ENCODE data around the gene B4GALNT4. TPM values are rescaled to one million over a fixed set of nuclear protein-coding genes. Genes with fewer than 3 reads are reported as not detected.

The B4GALNT4 gene
- total RNA-seq, 1 donor from 2014 or later = 64.6 TPM

DNA sequence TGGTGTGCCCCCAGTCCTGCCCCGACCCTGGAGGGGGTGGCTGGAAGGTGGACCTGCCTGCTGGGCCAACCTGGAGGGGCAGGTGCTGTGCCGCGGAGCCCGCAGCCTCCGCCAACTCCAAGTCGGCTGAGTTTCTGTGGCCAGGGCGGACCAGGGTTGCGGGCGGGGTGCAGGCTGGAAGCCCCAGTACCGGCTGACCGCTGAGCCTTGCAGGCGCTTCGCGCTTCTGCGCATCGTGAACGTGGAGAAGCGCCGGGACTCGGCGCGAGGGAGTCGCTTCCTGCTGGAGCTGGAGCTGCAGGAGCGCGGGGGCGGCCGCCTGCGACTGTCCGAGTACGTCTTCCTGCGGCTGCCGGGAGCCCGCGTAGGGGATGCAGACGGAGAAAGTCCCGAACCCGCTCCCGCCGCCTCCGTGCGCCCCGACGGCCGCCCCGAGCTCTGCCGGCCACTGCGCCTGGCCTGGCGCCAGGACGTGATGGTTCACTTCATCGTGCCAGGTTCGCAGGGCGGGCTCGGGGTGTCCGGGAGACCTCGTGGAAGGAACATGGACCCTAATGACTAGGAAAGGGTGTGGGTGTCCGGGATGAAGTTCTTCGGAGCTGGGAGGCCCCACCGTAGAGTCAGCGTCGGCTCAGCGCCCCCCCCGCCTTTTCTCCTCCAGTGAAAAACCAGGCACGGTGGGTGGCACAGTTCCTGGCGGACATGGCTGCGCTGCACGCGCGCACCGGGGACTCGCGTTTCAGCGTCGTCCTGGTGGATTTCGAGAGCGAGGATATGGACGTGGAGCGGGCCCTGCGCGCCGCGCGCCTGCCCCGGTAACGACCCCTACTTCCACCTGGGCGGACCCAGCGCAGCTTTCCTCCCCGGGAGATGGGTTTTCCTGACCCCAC lies 10.2 kb downstream of the B4GALNT4 start:
- no peaks in the 10 kb centered on the region for H3K36me3 ChIP-seq (ENCODE audit: insufficient read depth, low read length)
- no peaks in the 10 kb centered on the region for H4K20me1 ChIP-seq (ENCODE audit: insufficient read depth, low read length)
- Mint-ChIP-seq H3K27ac (ENCODE audit: unreplicated experiment) (no peak overlapping the region), H3K9me3 (ENCODE audit: unreplicated experiment) (peaks cover 1% of the 10 kb centered on the region), H3K27me3 (ENCODE audit: low read depth, unreplicated experiment) (peaks cover 3% of the 10 kb centered on the region), H3K4me3 (ENCODE audit: unreplicated experiment) (no peak overlapping the region), H3K4me1 (ENCODE audit: low read depth, unreplicated experiment) (no peaks in the 10 kb centered on the region), H3K36me3 (ENCODE audit: low read depth, unreplicated experiment) (peaks cover 18% of the 10 kb centered on the region)
- H2AFZ ChIP-seq (ENCODE audit: low read depth, low read length) = no peak overlapping the region
- H3K27ac ChIP-seq (ENCODE audit: low read depth, low read length) = no peak overlapping the region
- no peaks in the 10 kb centered on the region for H3K4me1 ChIP-seq (ENCODE audit: insufficient read depth, low read length)
- no peak overlapping the region for H3K4me2 ChIP-seq (ENCODE audit: low read length)
- no peak overlapping the region for H3K9ac ChIP-seq (ENCODE audit: low read length)
- no peak overlapping the region for H3K4me3 ChIP-seq (ENCODE audit: insufficient read depth, low read depth, low read length)
- no peaks in the 10 kb centered on the region for H3K79me2 ChIP-seq (ENCODE audit: insufficient read depth, low read length)
- no peaks in the 10 kb centered on the region for H3K9me3 ChIP-seq (ENCODE audit: insufficient read depth, low read depth, low read length)
- DNase-seq (ENCODE audit: low read depth) (no peak), FAIRE-seq (no peak)
- H3K27me3 ChIP-seq (ENCODE audit: insufficient read depth, low read length) = no peaks in the 10 kb centered on the region
- TF ChIP-seq, protein P1, sequence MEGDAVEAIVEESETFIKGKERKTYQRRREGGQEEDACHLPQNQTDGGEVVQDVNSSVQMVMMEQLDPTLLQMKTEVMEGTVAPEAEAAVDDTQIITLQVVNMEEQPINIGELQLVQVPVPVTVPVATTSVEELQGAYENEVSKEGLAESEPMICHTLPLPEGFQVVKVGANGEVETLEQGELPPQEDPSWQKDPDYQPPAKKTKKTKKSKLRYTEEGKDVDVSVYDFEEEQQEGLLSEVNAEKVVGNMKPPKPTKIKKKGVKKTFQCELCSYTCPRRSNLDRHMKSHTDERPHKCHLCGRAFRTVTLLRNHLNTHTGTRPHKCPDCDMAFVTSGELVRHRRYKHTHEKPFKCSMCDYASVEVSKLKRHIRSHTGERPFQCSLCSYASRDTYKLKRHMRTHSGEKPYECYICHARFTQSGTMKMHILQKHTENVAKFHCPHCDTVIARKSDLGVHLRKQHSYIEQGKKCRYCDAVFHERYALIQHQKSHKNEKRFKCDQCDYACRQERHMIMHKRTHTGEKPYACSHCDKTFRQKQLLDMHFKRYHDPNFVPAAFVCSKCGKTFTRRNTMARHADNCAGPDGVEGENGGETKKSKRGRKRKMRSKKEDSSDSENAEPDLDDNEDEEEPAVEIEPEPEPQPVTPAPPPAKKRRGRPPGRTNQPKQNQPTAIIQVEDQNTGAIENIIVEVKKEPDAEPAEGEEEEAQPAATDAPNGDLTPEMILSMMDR (IDR thresholded peaks at IDR 0.05; ENCODE audit: insufficient read depth, low read depth, low read length) = no peak
- no peak for TF ChIP-seq EZH2 (IDR thresholded peaks at IDR 0.05; ENCODE audit: insufficient read depth, low read length)

DNA sequence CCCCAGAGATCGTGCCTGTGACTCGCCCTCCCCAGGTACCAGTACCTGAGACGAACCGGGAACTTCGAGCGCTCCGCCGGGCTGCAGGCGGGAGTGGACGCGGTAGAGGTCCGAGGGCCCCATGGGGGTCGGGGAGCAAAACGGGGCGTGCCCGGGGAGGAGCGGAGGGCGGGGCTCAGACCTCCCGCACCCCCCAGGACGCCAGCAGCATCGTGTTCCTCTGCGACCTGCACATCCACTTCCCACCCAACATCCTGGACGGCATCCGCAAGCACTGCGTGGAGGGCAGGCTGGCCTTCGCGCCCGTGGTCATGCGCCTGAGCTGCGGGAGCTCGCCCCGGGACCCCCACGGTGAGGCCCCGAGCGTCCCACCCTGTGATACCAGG lies 10.8 kb downstream of the B4GALNT4 start:
- Mint-ChIP-seq H3K9me3 (ENCODE audit: unreplicated experiment) (peaks cover 1% of the 10 kb centered on the region), H3K4me3 (ENCODE audit: unreplicated experiment) (no peak overlapping the region), H3K4me1 (ENCODE audit: low read depth, unreplicated experiment) (no peaks in the 10 kb centered on the region), H3K27me3 (ENCODE audit: low read depth, unreplicated experiment) (peaks cover 3% of the 10 kb centered on the region), H3K36me3 (ENCODE audit: low read depth, unreplicated experiment) (peaks cover 18% of the 10 kb centered on the region), H3K27ac (ENCODE audit: unreplicated experiment) (no peak overlapping the region)
- Histone ChIP-seq H3K4me1 (ENCODE audit: insufficient read depth, low read length) (no peaks in the 10 kb centered on the region), H3K79me2 (ENCODE audit: insufficient read depth, low read length) (no peaks in the 10 kb centered on the region), H3K27me3 (ENCODE audit: insufficient read depth, low read length) (no peaks in the 10 kb centered on the region), H3K4me2 (ENCODE audit: low read length) (no peak overlapping the region), H3K36me3 (ENCODE audit: insufficient read depth, low read length) (no peaks in the 10 kb centered on the region), H3K9me3 (ENCODE audit: insufficient read depth, low read depth, low read length) (no peaks in the 10 kb centered on the region), H4K20me1 (ENCODE audit: insufficient read depth, low read length) (no peaks in the 10 kb centered on the region), H3K4me3 (ENCODE audit: insufficient read depth, low read depth, low read length) (no peak overlapping the region), H3K27ac (ENCODE audit: low read depth, low read length) (no peak overlapping the region), H2AFZ (ENCODE audit: low read depth, low read length) (no peak overlapping the region), H3K9ac (ENCODE audit: low read length) (no peak overlapping the region)
- FAIRE-seq = no peak
- TF ChIP-seq, protein P1 (IDR thresholded peaks at IDR 0.05; ENCODE audit: insufficient read depth, low read depth, low read length) = no peak
- no peak for TF ChIP-seq EZH2 (IDR thresholded peaks at IDR 0.05; ENCODE audit: insufficient read depth, low read length)
- no peak for DNase-seq (ENCODE audit: low read depth)

DNA sequence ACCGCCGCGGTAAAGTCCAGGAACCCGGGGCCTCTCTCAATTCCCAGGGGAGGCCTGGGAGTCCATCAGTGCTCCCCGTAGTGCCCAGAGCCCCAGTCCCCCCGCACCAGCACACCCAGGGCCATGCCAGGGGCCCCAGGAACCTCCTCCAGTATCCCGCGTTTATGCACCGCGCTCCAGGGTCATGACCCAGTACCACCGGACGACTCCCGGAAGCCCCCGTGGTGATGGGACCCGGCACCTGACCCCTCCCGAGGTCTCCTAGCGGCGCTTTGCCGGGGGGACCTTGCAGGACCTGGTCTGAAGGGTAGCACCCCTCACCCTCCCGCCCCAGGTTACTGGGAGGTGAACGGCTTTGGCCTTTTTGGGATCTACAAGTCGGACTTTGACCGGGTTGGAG lies 11.2 kb downstream of the B4GALNT4 start:
- no peak for TF ChIP-seq EZH2 (IDR thresholded peaks at IDR 0.05; ENCODE audit: insufficient read depth, low read length)
- TF ChIP-seq, protein P1 (IDR thresholded peaks at IDR 0.05; ENCODE audit: insufficient read depth, low read depth, low read length) = no peak
- no peaks in the 10 kb centered on the region for H3K36me3 ChIP-seq (ENCODE audit: insufficient read depth, low read length)
- no peaks in the 10 kb centered on the region for H3K4me1 ChIP-seq (ENCODE audit: insufficient read depth, low read length)
- no peaks in the 10 kb centered on the region for H3K79me2 ChIP-seq (ENCODE audit: insufficient read depth, low read length)
- no peak overlapping the region for H2AFZ ChIP-seq (ENCODE audit: low read depth, low read length)
- Mint-ChIP-seq H3K9me3 (ENCODE audit: unreplicated experiment) (peaks cover 1% of the 10 kb centered on the region), H3K36me3 (ENCODE audit: low read depth, unreplicated experiment) (peaks cover 18% of the 10 kb centered on the region), H3K4me1 (ENCODE audit: low read depth, unreplicated experiment) (no peaks in the 10 kb centered on the region), H3K4me3 (ENCODE audit: unreplicated experiment) (no peak overlapping the region), H3K27ac (ENCODE audit: unreplicated experiment) (no peak overlapping the region), H3K27me3 (ENCODE audit: low read depth, unreplicated experiment) (peaks cover 3% of the 10 kb centered on the region)
- H4K20me1 ChIP-seq (ENCODE audit: insufficient read depth, low read length) = no peaks in the 10 kb centered on the region
- no peak for FAIRE-seq
- H3K9me3 ChIP-seq (ENCODE audit: insufficient read depth, low read depth, low read length) = no peaks in the 10 kb centered on the region
- no peaks in the 10 kb centered on the region for H3K27me3 ChIP-seq (ENCODE audit: insufficient read depth, low read length)
- H3K27ac ChIP-seq (ENCODE audit: low read depth, low read length) = no peak overlapping the region
- no peak overlapping the region for H3K9ac ChIP-seq (ENCODE audit: low read length)
- no peak for DNase-seq (ENCODE audit: low read depth)
- no peak overlapping the region for H3K4me3 ChIP-seq (ENCODE audit: insufficient read depth, low read depth, low read length)
- H3K4me2 ChIP-seq (ENCODE audit: low read length) = no peak overlapping the region
